Transverse colon (tissue), 4 donors: ENCODE data around the gene RTKN. TPM values are rescaled to one million over a fixed set of nuclear protein-coding genes. Genes with fewer than 3 reads are reported as not detected.

Source experiments
- DNase-seq: peaks from one replicate; pipeline ENCODE4 v3.0.0-alpha.2; 2019
- H3K27ac ChIP-seq, 4 donors: fragments of 200-600 bp; sonication (generic); 2 replicates each; pipeline ENCODE4 v1.5.1; 2016 to 2018; ENCODE audit warnings: inconsistent platforms in 4 of 4
- H3K27me3 ChIP-seq: fragments of 200-600 bp; sonication (generic); 2 replicates; pipeline ENCODE4 v1.5.1; 2017; ENCODE audit warnings: inconsistent platforms
- H3K36me3 ChIP-seq, 4 donors: fragments of 200-600 bp; sonication (generic); 2 replicates each; pipeline ENCODE4 v1.5.1; 2017 to 2019; ENCODE audit warnings: inconsistent platforms in 4 of 4
- H3K4me1 ChIP-seq, 4 donors: fragments of 200-600 bp; sonication (generic); 2 replicates each; pipeline ENCODE4 v1.5.1; 2017 to 2020; ENCODE audit warnings: inconsistent platforms in 4 of 4
- H3K4me3 ChIP-seq, 4 donors: fragments of 200-600 bp; sonication (generic); 1 replicate in 1 of 4; 2 replicates in 3 of 4; pipeline versions ENCODE4 v1.5.1 to v1.6.1; 2017 to 2019; ENCODE audit warnings: inconsistent platforms in 4 of 4
- H3K9me3 ChIP-seq, 2 donors: fragments of 200-600 bp; sonication (generic); 2 replicates each; pipeline ENCODE4 v1.5.1; 2017 to 2019; ENCODE audit warnings: inconsistent platforms in 2 of 2
- EP300 ChIP-seq: sonication (generic); formaldehyde crosslinking; IDR thresholded peaks from one replicate; pipeline ENCODE4 v1.6.1; 2017; ENCODE audit warnings: antibody characterized with exemption, low read depth
- POLR2A ChIP-seq: fragments of 450-650 bp; IDR thresholded peaks from one replicate; pipeline ENCODE4 v1.6.1; 2016; ENCODE audit warnings: antibody characterized with exemption, mild to moderate bottlenecking, moderate library complexity
- POLR2AphosphoS5 ChIP-seq, 3 donors: sonication (generic); formaldehyde crosslinking; IDR thresholded peaks; one replicate each; pipeline ENCODE4 v1.6.1; 2016; ENCODE audit warnings: antibody characterized with exemption in 3 of 3
- WGBS, 2 donors: methylation state at CpG; one replicate each; pipeline ENCODE4 v1.1.5; 2018; ENCODE audit warnings: low coverage in 1 of 2; 5-methylcytosine and 5-hydroxymethylcytosine counted together
- in situ Hi-C, 4 donors: fragments of 200-750 bp; cut with MboI; loops; one replicate each; pipeline versions ENCODE4 v1.15.0 to v1.15.1; 2017; ENCODE audit warnings: low sequenced_read_pairs in 3 of 4, low pct_ligation_motif_present in 1 of 4, low pct_unique_long_range_greater_than_20kb in 1 of 4
- intact Hi-C: fragments of 100-400 bp; cut with DNase I; formaldehyde crosslinking; loops from one replicate; pipeline ENCODE4 v1.15.1; 2023; ENCODE audit warnings: low total_unique reads
- total RNA-seq, 4 donors: library from RNA; depleted of rRNA; stranded (reverse); fragments of >200 nt; gene quantifications; one replicate each; pipeline ENCODE4 v1.1.0, GENCODE V29; 2016
- TF ChIP-seq, protein P1 (sequence below), 5 experiments: fragments of 200-600 bp in 3 of 5; fragments of 450-650 bp in 2 of 5; sonication (generic) in 3 of 5; IDR thresholded peaks; 1 replicate in 2 of 5; 2 replicates in 3 of 5; pipeline ENCODE4 v1.5.1; 2016 to 2017; ENCODE audit warnings: antibody characterized with exemption in 5 of 5, inconsistent platforms in 3 of 5, mild to moderate bottlenecking in 2 of 5, moderate library complexity in 1 of 5

The RTKN gene
- total RNA-seq, 4 donors from 2014 or later, result 29.7 to 46.4 (median 41.9) TPM

DNA sequence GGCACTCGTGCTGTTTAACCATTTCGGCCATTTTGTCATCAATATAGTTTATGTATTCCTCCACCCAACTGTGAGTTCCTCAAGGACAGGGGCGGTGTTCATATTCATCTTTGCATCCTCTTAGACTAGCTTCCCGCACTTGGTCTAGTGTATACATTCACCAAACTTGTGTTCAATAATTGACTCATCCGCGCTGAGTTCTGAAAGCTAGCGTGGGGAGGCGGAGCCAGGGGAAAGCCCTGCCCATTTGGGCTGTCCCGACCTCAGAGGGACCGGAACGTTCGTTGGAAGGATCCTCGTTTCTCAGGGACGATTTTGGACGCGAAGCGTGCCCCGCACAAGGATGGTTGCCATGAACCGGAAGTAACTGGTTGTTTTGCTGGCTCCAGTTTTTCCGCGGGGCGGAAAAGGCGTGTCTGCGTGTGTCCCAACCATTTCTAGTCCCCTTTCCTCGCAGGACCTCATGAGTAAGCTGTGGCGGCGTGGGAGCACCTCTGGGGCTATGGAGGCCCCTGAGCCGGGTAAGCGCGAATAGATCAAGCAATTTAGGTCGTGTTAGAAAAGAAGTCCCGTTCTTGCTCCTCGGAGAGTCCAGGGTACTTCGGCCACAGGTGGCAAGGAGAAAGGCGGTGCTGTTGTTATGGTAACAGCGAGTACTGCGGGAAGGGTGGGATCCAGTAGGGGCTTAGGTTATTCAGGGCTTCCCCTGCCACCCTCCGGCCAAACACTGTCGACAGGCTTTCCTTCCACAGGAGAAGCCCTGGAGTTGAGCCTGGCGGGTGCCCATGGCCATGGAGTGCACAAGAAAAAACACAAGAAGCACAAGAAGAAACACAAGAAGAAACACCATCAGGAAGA lies 13.1 kb upstream of the RTKN start, which contains the start of gene INO80B:
Gene INO80B, plus strand, starts transcription at position 434 of the 858 bp plus-strand sequence. Its CDS starts 30 bp downstream, at position 464.
- H3K9me3 ChIP-seq, result no peaks in the 10 kb centered on the region
- in situ Hi-C loops, result no loop called here
- TF ChIP-seq EP300 (no peak), POLR2AphosphoS5 (IDR thresholded peaks at IDR 0.05) (peak in 2 of 3 donors; percentile 69 to 72), POLR2A (no peak)
- 0% methylated on average over 5 to 35 of the region's 40 CpGs for WGBS, 2 donors
- no peaks in the 10 kb centered on the region for H3K36me3 ChIP-seq
- intact Hi-C loops, result no loop called here
- H3K27ac ChIP-seq, result peak within 1 kb of the TSS; percentile 69 to 84 (median 78)
- DNase-seq, result peak; percentile 97
- peaks cover 21 to 32% (median 27%) of the 10 kb centered on the region in 4 donors for H3K4me1 ChIP-seq
- peak within 1 kb of the TSS; percentile 48 to 70 (median 64) for H3K4me3 ChIP-seq
- H3K27me3 ChIP-seq, result no peaks in the 10 kb centered on the region

DNA sequence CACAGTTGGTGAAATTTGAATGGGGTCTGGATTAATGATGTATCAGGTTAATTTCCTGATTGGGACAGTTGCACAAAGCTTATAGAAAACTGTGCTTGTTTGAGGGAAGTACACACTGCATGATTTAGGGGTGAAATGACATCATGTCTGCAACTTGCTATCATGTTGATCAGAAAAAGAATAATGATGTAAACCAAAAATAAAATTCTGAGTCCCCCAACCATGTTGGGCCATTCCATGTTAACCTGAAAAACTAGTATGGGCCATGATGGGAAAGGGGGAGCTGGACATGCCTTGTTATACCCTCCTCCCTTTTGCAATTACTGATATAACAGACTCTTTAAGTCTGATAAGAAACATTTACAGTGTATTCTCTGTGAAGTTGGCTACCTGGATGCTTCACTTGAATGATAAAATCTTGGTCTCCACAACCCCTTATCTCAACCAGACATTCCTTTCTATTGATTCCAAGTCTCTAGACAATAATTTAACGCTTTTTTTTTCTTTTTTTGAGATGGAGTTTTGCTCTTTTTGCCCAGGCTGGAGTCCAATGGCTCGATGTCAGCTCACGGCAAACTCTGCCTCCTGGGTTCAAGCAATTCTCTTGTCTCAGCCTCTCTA lies 8.9 kb upstream of the RTKN start:
- WGBS, 2 donors, result 81 to 87% methylated on average over 3 of the region's 3 CpGs
- no peak for TF ChIP-seq POLR2A

DNA sequence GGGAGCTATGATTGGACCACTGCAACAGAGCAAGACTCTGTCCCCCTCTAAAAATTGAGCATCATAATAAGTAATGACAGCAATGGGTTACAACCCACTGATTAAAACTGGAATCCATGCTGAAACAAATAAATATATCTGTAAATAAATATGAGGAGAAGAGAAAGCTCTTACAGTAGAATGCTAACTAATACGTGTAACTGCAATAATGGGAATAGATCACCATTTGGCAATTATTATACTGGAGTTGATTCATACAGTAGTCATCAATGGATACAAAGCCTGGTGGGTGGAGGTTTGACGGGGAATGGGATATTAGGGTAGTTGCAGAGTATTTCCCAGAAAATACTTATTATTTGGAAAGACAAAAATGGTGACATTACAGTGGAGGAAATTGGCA lies 7.0 kb upstream of the RTKN start:
- H3K27ac ChIP-seq, result no peak overlapping the region
- 80% methylated on average over 2 of the region's 2 CpGs; no CpG with 5 or more reads in 1 of the 2 donors for WGBS, 2 donors
- H3K4me1 ChIP-seq, result peaks cover 0 to 5% (median 0%) of the 10 kb centered on the region in 4 donors
- H3K27me3 ChIP-seq, result no peaks in the 10 kb centered on the region
- H3K9me3 ChIP-seq, result no peaks in the 10 kb centered on the region
- H3K36me3 ChIP-seq, result no peaks in the 10 kb centered on the region
- no peak overlapping the region for H3K4me3 ChIP-seq
- DNase-seq, result no peak
- intact Hi-C loops (no loop called here), in situ Hi-C loops (no loop called here)
- TF ChIP-seq POLR2A (no peak), POLR2AphosphoS5 (IDR thresholded peaks at IDR 0.05) (no peak), EP300 (no peak)
- TF ChIP-seq, protein P1, sequence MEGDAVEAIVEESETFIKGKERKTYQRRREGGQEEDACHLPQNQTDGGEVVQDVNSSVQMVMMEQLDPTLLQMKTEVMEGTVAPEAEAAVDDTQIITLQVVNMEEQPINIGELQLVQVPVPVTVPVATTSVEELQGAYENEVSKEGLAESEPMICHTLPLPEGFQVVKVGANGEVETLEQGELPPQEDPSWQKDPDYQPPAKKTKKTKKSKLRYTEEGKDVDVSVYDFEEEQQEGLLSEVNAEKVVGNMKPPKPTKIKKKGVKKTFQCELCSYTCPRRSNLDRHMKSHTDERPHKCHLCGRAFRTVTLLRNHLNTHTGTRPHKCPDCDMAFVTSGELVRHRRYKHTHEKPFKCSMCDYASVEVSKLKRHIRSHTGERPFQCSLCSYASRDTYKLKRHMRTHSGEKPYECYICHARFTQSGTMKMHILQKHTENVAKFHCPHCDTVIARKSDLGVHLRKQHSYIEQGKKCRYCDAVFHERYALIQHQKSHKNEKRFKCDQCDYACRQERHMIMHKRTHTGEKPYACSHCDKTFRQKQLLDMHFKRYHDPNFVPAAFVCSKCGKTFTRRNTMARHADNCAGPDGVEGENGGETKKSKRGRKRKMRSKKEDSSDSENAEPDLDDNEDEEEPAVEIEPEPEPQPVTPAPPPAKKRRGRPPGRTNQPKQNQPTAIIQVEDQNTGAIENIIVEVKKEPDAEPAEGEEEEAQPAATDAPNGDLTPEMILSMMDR (IDR thresholded peaks at IDR 0.05), result no peak

More for the DNA sequence above, 8.9 kb upstream of the RTKN start:
- intact Hi-C loops (no loop called here), in situ Hi-C loops (no loop called here)
- H3K36me3 ChIP-seq, result no peaks in the 10 kb centered on the region
- no peak overlapping the region for H3K27ac ChIP-seq
- no peak overlapping the region for H3K4me3 ChIP-seq
- peaks cover 3 to 6% (median 5%) of the 10 kb centered on the region in 4 donors for H3K4me1 ChIP-seq
- DNase-seq, result no peak
- no peaks in the 10 kb centered on the region for H3K9me3 ChIP-seq
- H3K27me3 ChIP-seq, result no peaks in the 10 kb centered on the region

DNA sequence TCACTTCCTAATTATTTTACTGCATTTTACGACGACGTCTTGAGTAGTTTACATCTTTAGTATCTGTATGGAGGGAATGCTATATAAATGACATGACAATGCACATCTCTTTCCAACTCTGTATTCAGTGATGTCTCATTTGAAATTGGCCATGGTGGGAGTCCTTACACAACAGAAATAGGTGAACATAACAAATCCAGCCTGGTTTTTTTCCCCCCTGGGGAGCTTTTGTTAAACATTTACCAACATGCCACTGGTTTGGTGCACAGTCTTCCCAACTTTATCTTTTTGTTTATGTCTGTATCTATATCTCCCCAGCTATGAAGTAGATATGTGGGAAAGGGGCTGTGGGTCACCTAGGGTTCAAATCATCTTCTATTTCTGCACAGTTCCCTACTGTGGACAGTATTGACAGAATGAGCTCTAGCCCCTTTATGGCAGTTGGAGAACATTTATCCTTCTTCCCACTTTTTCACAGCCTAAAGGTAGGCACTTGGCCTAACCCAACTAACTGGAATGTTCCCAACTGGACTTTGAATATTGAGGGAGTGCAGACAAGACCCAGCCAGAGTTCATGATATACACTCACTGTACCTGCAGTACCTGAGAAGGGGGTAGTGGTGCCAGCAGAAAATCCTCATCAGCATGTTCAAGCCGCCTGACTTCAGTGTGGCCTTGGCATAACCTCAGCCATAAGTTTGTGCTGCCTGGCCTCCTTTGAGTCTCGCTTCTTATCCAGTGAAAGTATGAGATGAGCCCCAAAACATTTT lies 5.7 kb upstream of the RTKN start:
- Histone ChIP-seq H3K27me3 (peaks cover 3% of the 10 kb centered on the region), H3K4me3 (no peak overlapping the region), H3K36me3 (no peaks in the 10 kb centered on the region), H3K9me3 (no peaks in the 10 kb centered on the region), H3K4me1 (peaks cover 0 to 12% (median 2%) of the 10 kb centered on the region in 4 donors), H3K27ac (no peak overlapping the region)
- TF ChIP-seq POLR2A (no peak), EP300 (no peak), POLR2AphosphoS5 (IDR thresholded peaks at IDR 0.05) (no peak)
- TF ChIP-seq, protein P1 (IDR thresholded peaks at IDR 0.05), result no peak
- in situ Hi-C loops, result no loop called here
- DNase-seq, result no peak
- WGBS, 2 donors, result 59 to 74% methylated on average over 5 of the region's 5 CpGs
- intact Hi-C loops, result no loop called here
